K562 (cell line): ENCODE measurements around the gene MLST8. TPM values are rescaled to one million over a fixed set of nuclear protein-coding genes. Genes with fewer than 3 reads are reported as not detected.

Experiments used
- ETV6 ChIP-seq, 3 experiments: fragments of 150-350 bp in 1 of 3; sonication (generic) in 1 of 3; formaldehyde crosslinking in 1 of 3; IDR thresholded peaks; 2 replicates each; pipeline versions ENCODE4 v1.6.1 to v1.8.0; 2014 to 2022; ENCODE audit warnings: borderline replicate concordance in 2 of 3, low read depth in 2 of 3, antibody characterized with exemption in 1 of 3, low read length in 1 of 3, mild to moderate bottlenecking in 1 of 3, missing genetic modification reagents in 1 of 3
- SMC3 ChIP-seq: conservative IDR thresholded peaks from 2 replicates; pipeline ENCODE4 v1.6.1; 2011; ENCODE audit warnings: low read depth, low read length, improper control_type of control experiment; ENCODE audit not compliant: insufficient read depth
- polyA plus RNA-seq, 8 experiments: library from polyadenylated mRNA; depleted of rRNA in 4 of 8; stranded (reverse) in 5 of 8; unstranded in 3 of 8; fragments of >200 nt; fragmentation: Nextera tagmentation in 2 of 8; fragmentation: Illumina TruSeq in 1 of 8; extraction: Ambion mirVana in 2 of 8; extraction: Trizol in 1 of 8; gene quantifications; 2 replicates each; pipeline versions ENCODE4 v1.2.1 to v1.2.3, GENCODE V29; 2011 to 2014; ENCODE audit warnings: inconsistent platforms in 1 of 8, missing spikeins in 1 of 8
- total RNA-seq, 7 experiments: library from RNA; depleted of rRNA in 6 of 7; stranded (reverse); fragments of >200 nt in 6 of 7; fragmentation: Illumina TruSeq in 2 of 7; extraction: Trizol in 2 of 7; gene quantifications; 2 replicates each; pipeline versions ENCODE4 v1.2.1 to v1.2.3, GENCODE V29; 2011 to 2021; ENCODE audit warnings: low replicate concordance in 1 of 7
- TF ChIP-seq, protein P1 (sequence below), 2 experiments: IDR thresholded peaks in 1 of 2; conservative IDR thresholded peaks in 1 of 2; 2 replicates each; pipeline ENCODE4 v1.6.1; 2016; ENCODE audit warnings: low read depth in 2 of 2, mild to moderate bottlenecking in 1 of 2, missing compliant biosample characterization in 1 of 2, missing genetic modification characterization in 1 of 2, moderate library complexity in 1 of 2
- TF ChIP-seq, protein P2 (sequence below): sonication (generic); formaldehyde crosslinking; IDR thresholded peaks from 2 replicates; pipeline ENCODE4 v1.8.1; 2022; ENCODE audit warnings: missing genetic modification reagents

MLST8 gene
- total and polyA plus RNA-seq, 9 of the 15 experiments (the other 6 are each of a cell fraction or from before 2014, with no cell fraction given), result 1.5 to 116 (median 43.3) TPM

DNA sequence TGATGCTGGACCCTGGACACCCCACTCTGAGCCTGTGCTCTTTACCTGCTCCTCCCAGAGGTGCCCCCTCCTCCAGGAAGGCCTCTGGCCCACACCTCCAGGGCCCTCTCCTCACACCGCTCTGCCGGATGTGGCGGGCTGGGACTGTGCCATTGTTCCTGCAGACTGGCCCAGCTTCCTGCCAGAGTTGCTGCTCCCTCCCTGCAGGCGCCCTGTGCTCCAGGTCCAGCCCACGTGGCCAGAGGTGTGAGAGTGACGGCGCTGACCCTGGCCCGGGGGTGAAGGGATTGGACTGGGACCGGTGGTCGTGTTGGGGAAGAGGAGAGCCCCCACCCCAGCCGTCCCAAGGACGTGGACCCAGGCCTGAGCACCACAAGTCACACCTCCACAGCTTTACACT is 23.8 kb downstream of the MLST8 start (continued):
- TF ChIP-seq, protein P1, sequence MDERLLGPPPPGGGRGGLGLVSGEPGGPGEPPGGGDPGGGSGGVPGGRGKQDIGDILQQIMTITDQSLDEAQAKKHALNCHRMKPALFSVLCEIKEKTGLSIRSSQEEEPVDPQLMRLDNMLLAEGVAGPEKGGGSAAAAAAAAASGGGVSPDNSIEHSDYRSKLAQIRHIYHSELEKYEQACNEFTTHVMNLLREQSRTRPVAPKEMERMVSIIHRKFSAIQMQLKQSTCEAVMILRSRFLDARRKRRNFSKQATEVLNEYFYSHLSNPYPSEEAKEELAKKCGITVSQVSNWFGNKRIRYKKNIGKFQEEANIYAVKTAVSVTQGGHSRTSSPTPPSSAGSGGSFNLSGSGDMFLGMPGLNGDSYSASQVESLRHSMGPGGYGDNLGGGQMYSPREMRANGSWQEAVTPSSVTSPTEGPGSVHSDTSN (CRISPR knock-in tag; IDR thresholded peaks at IDR 0.05; ENCODE audit: low read depth), result no peak
- TF ChIP-seq, protein P1 (tag; conservative IDR thresholded peaks at IDR 0.05; ENCODE audit: low read depth), result no peak
- TF ChIP-seq, protein P2, sequence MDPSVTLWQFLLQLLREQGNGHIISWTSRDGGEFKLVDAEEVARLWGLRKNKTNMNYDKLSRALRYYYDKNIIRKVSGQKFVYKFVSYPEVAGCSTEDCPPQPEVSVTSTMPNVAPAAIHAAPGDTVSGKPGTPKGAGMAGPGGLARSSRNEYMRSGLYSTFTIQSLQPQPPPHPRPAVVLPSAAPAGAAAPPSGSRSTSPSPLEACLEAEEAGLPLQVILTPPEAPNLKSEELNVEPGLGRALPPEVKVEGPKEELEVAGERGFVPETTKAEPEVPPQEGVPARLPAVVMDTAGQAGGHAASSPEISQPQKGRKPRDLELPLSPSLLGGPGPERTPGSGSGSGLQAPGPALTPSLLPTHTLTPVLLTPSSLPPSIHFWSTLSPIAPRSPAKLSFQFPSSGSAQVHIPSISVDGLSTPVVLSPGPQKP (CRISPR knock-in tag), result no peak
- TF ChIP-seq ETV6 (IDR thresholded peaks at IDR 0.05; ENCODE audit: borderline replicate concordance in 1 of 2, low read depth in 2 of 2, low read length in 1 of 2) (no peak), ETV6 (CRISPR knock-in tag; IDR thresholded peaks at IDR 0.05; ENCODE audit: borderline replicate concordance) (no peak), SMC3 (no peak)
